Measurements from ENCODE around the gene AKT1S1.

The AKT1S1 gene

GRCh38 chr19:49833599-49833998 lies 43.6 kb downstream of the AKT1S1 start:
- TF ChIP-seq, protein P1, sequence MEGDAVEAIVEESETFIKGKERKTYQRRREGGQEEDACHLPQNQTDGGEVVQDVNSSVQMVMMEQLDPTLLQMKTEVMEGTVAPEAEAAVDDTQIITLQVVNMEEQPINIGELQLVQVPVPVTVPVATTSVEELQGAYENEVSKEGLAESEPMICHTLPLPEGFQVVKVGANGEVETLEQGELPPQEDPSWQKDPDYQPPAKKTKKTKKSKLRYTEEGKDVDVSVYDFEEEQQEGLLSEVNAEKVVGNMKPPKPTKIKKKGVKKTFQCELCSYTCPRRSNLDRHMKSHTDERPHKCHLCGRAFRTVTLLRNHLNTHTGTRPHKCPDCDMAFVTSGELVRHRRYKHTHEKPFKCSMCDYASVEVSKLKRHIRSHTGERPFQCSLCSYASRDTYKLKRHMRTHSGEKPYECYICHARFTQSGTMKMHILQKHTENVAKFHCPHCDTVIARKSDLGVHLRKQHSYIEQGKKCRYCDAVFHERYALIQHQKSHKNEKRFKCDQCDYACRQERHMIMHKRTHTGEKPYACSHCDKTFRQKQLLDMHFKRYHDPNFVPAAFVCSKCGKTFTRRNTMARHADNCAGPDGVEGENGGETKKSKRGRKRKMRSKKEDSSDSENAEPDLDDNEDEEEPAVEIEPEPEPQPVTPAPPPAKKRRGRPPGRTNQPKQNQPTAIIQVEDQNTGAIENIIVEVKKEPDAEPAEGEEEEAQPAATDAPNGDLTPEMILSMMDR (IDR thresholded peaks at IDR 0.05; ENCODE audit: insufficient read depth, low read depth, low read length, missing control alignments): no peak
- DNase-seq (ENCODE audit: low read depth): no peak
- no peak overlapping the region for H3K4me3 ChIP-seq (ENCODE audit: low read depth, low read length)

- no peak overlapping the region for H3K4me3 ChIP-seq (ENCODE audit: low read depth, low read length)
- no peak for DNase-seq (ENCODE audit: low read depth)
- TF ChIP-seq, protein P1 (IDR thresholded peaks at IDR 0.05; ENCODE audit: insufficient read depth, low read depth, low read length, missing control alignments): no peak
Observed at GRCh38 chr19:49832556-49832955, 44.6 kb downstream of the AKT1S1 start.

DNA sequence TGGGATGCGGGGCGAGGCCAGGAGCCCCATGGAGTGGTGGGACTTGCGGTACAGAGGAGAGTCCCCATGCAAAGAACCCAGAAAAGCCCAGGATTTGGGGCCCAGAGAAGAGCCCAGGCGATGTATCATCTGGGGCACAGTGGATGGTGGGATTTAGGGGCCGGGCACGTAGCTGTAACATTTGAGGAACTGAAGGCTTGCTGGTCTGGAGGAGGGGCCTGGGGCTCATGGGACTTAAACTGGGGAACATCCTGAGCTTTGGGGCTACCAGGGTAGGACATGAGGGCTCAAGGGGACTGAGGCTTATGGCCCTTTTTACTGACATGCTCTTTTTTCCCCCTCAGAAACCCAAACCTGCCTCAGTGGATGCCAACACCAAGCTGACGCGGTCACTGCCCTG lies 45.6 kb downstream of the AKT1S1 start:
- DNase-seq (ENCODE audit: low read depth): no peak
- H3K4me3 ChIP-seq (ENCODE audit: low read depth, low read length): no peak overlapping the region
- TF ChIP-seq, protein P1 (IDR thresholded peaks at IDR 0.05; ENCODE audit: insufficient read depth, low read depth, low read length, missing control alignments): no peak

DNA sequence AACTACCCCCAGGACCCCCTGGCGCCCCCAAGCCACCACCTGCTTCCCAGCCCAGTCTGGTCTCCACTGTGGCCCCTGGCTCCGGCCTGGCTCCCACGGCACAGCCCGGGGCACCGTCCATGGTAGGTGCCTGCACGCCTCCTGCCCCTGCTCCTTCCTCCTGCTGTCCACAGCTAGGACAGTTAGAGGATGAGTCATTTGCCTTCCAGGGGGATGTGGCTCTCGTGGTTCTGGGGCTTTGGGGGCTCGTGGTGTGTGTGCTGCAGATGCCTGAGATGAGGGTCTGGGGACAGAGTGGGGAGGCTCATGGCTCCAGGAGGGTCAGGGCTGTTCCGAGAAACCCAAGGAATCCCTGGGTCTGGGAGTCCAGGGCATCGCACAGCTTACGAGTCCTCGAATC lies 46.4 kb downstream of the AKT1S1 start:
- no peak overlapping the region for H3K4me3 ChIP-seq (ENCODE audit: low read depth, low read length)
- TF ChIP-seq, protein P1 (IDR thresholded peaks at IDR 0.05; ENCODE audit: insufficient read depth, low read depth, low read length, missing control alignments): no peak
- no peak for DNase-seq (ENCODE audit: low read depth)

- no peak overlapping the region for H3K4me3 ChIP-seq (ENCODE audit: low read depth, low read length)
- no peak for DNase-seq (ENCODE audit: low read depth)
- TF ChIP-seq, protein P1 (IDR thresholded peaks at IDR 0.05; ENCODE audit: insufficient read depth, low read depth, low read length, missing control alignments): no peak
Observed at GRCh38 chr19:49829721-49830120, 47.4 kb downstream of the AKT1S1 start.

DNA sequence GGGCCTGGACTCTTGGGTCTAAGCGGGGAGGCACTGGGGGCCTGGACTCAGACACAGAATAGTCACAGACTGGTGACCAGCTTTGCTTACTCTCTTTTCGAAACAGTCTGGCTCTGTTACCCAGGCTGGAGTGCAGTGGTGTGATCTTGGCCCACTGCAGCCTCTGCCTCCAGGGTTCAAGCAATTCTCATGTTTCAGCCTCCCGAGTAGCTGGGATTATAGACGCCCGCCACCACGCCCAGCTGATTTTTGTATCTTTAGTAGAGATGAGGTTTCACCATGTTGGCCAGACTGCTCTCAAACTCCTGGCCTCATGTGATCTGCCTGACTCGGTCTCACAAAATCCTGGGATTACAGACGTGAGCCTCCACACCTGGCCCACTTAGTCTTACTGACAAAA lies 48.0 kb downstream of the AKT1S1 start:
- DNase-seq (ENCODE audit: low read depth): no peak

DNA sequence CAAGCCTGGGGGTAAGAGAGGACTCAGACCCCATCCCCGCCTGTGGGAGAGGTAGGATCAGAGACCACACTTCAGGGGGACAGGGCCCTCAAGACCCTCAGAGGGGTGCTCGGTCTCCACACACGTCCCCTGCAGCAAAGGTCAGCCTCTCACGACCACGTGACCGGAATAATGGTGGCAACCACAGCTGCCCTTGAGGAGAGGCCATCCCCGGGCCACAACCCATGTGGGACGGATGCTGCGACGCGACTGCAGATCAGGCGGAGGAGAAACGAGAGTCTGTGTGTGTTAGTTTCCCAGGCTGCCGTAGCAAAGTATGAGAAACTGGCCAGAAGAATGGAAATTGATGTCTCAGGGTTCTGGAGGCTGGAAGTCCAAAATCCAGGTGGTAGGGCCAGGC lies 50.1 kb downstream of the AKT1S1 start:
- DNase-seq (ENCODE audit: low read depth): no peak
- no peak overlapping the region for H3K4me3 ChIP-seq (ENCODE audit: low read depth, low read length)
- TF ChIP-seq, protein P1 (IDR thresholded peaks at IDR 0.05; ENCODE audit: insufficient read depth, low read depth, low read length, missing control alignments): no peak

More for the DNA sequence above, 48.0 kb downstream of the AKT1S1 start:
- TF ChIP-seq, protein P1 (IDR thresholded peaks at IDR 0.05; ENCODE audit: insufficient read depth, low read depth, low read length, missing control alignments): no peak
- no peak overlapping the region for H3K4me3 ChIP-seq (ENCODE audit: low read depth, low read length)

Data from GM12865 (cell line).